ENCODE results near the gene CEACAM8. TPM values are rescaled to one million over a fixed set of nuclear protein-coding genes. Genes with fewer than 3 reads are reported as not detected.

CEACAM8 gene
- total and polyA plus RNA-seq, 10 donors = 0.33 to 53.6 (median 2.1) TPM

DNA sequence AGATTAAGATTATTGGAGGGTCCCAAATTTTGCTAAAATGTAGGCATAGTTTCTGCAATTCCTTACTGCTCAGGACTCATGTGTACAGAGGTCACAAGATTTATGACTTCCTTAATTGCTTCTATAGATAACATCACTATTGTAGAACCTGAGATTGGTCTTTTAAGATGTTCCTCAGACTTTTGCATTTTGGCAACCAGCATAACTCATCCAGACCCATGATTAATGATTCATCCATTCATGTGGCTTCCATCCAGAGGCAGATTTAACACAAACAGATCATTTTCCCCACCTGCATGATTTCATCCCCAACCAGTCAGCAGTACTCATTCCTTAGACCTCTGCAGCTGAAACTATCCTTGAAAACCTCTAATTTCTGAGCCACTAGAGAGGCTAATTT is 34.5 kb upstream of the CEACAM8 start:
- DNase-seq = no peak
- no peaks in the 10 kb centered on the region for H3K36me3 ChIP-seq
- TF ChIP-seq POLR2AphosphoS5 (IDR thresholded peaks at IDR 0.05) = no peak
- TF ChIP-seq POLR2A (IDR thresholded peaks at IDR 0.05) = no peak
- TF ChIP-seq, protein P1, sequence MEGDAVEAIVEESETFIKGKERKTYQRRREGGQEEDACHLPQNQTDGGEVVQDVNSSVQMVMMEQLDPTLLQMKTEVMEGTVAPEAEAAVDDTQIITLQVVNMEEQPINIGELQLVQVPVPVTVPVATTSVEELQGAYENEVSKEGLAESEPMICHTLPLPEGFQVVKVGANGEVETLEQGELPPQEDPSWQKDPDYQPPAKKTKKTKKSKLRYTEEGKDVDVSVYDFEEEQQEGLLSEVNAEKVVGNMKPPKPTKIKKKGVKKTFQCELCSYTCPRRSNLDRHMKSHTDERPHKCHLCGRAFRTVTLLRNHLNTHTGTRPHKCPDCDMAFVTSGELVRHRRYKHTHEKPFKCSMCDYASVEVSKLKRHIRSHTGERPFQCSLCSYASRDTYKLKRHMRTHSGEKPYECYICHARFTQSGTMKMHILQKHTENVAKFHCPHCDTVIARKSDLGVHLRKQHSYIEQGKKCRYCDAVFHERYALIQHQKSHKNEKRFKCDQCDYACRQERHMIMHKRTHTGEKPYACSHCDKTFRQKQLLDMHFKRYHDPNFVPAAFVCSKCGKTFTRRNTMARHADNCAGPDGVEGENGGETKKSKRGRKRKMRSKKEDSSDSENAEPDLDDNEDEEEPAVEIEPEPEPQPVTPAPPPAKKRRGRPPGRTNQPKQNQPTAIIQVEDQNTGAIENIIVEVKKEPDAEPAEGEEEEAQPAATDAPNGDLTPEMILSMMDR (IDR thresholded peaks at IDR 0.05 in 8 of 11, conservative IDR thresholded peaks at IDR 0.05 in 3 of 11) = no peak
- H3K9me3 ChIP-seq = no peaks in the 10 kb centered on the region
- no peak overlapping the region for H3K27ac ChIP-seq
- H3K4me3 ChIP-seq = no peak overlapping the region
- H3K4me1 ChIP-seq = no peaks in the 10 kb centered on the region
- intact Hi-C loops (cut with DNase I; ENCODE audit: low total_unique reads) = no loop called here
- peaks cover 0 to 11% (median 0%) of the 10 kb centered on the region in 7 donors for H3K27me3 ChIP-seq (replicated peaks in 1 of 7)

DNA sequence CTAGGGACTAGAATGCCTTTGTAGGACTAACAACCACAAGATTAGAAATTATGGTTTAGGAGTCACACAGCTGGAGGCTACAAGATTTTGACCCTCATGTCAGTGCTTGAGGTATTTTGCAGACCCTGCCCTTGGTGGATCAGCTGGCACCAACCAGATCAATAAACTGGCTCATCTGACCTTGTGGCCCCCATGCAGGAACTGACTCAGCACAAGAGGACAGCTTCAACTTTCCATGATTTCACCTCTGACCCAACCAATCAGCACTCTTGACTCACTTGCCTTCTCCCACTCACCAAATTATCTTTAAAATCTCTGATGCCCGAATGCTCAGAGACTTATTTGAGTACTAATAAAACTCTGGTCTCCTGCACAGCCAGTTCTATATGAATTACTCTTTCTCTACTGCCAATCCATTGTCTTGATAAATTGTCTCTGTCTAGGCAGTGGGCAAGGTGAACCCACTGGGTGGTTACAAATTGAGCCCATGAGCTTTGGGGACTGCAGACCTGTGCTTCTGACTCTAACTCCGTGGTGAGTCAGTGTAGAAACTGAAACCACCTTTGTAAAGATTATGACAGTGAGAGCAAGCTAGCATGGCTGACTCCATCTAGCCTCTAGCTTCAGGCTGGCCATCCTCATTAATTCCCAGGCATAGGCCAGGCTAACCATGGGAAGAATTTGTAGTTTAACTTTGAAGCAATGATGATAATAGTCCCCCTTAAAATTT is 33.9 kb upstream of the CEACAM8 start:
- TF ChIP-seq POLR2A (IDR thresholded peaks at IDR 0.05) = no peak
- TF ChIP-seq, protein P1 (IDR thresholded peaks at IDR 0.05 in 8 of 11, conservative IDR thresholded peaks at IDR 0.05 in 3 of 11) = no peak
- TF ChIP-seq POLR2AphosphoS5 (IDR thresholded peaks at IDR 0.05) = no peak
- WGBS, 5 donors = 46 to 66% (median 51%) methylated on average over 2 of the region's 2 CpGs
- Histone ChIP-seq H3K27me3 (replicated peaks in 1 of 7) (peaks cover 0 to 8% (median 0%) of the 10 kb centered on the region in 7 donors), H3K36me3 (no peaks in the 10 kb centered on the region), H3K4me1 (no peaks in the 10 kb centered on the region), H3K27ac (no peak overlapping the region), H3K9me3 (no peaks in the 10 kb centered on the region), H3K4me3 (no peak overlapping the region)
- intact Hi-C loops (cut with DNase I; ENCODE audit: low total_unique reads) = no loop called here
- no peak for DNase-seq

DNA sequence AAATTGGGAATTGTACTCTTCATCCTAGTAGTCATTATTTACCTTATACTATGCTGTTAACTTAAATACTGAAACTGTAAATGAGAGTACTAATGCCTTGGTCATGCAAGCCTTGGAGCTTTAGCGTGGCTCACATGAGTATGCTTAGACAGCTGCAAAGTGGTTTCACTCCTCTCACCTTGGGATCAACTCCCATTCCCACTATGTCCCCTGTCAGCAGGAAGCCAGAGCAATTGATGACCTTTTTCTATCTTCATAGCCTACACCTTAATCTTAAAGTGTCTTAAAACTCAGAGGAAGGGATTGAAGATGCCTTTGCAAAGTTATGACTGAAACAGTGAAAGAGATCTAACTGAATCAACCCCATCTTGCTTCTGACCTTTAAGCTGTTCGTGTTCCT is 33.2 kb upstream of the CEACAM8 start:
- Histone ChIP-seq H3K27ac (no peak overlapping the region), H3K9me3 (no peaks in the 10 kb centered on the region), H3K36me3 (no peaks in the 10 kb centered on the region), H3K4me1 (no peaks in the 10 kb centered on the region), H3K4me3 (no peak overlapping the region), H3K27me3 (replicated peaks in 1 of 7) (peaks cover 0 to 8% (median 0%) of the 10 kb centered on the region in 7 donors)
- no peak for DNase-seq
- WGBS, 5 donors = 53 to 61% (median 57%) methylated on average over 2 of the region's 2 CpGs
- TF ChIP-seq POLR2AphosphoS5 (IDR thresholded peaks at IDR 0.05) = no peak
- TF ChIP-seq POLR2A (IDR thresholded peaks at IDR 0.05) = no peak
- TF ChIP-seq, protein P1 (IDR thresholded peaks at IDR 0.05 in 8 of 11, conservative IDR thresholded peaks at IDR 0.05 in 3 of 11) = no peak
- intact Hi-C loops (cut with DNase I; ENCODE audit: low total_unique reads) = no loop called here

DNA sequence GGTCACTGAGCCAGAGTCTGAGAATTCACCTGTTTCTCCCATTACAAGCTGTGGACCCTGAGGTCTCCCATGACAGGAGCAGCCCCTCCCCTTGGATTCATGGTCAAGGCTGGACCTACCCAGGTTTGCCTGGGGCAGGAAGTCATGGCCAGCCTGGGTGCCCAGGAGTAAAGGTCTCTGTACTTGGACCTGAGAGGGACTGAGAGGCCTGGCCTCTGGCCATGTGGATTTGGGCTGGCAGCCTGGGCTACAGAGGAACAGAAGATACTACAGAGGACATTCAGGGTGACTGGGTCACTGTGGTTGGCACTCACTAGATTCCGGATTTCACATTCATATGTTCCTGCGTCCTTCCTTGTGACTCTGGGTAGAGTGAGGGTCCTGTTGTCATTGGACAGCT is 31.5 kb upstream of the CEACAM8 start:
- Histone ChIP-seq H3K27me3 (replicated peaks in 1 of 7) (peaks cover 0 to 8% (median 0%) of the 10 kb centered on the region in 7 donors), H3K9me3 (no peaks in the 10 kb centered on the region), H3K4me3 (no peak overlapping the region), H3K36me3 (no peaks in the 10 kb centered on the region), H3K4me1 (no peaks in the 10 kb centered on the region), H3K27ac (no peak overlapping the region)
- 62 to 100% (median 94%) methylated on average over 2 of the region's 2 CpGs for WGBS, 5 donors
- TF ChIP-seq POLR2A (IDR thresholded peaks at IDR 0.05) = no peak
- no peak for TF ChIP-seq POLR2AphosphoS5 (IDR thresholded peaks at IDR 0.05)
- TF ChIP-seq, protein P1 (IDR thresholded peaks at IDR 0.05 in 8 of 11, conservative IDR thresholded peaks at IDR 0.05 in 3 of 11) = no peak
- intact Hi-C loops (cut with DNase I; ENCODE audit: low total_unique reads) = no loop called here
- no peak for DNase-seq

All from spleen (tissue), 11 donors.